Adrenal gland (tissue), 12 donors: Measurements from ENCODE around the gene KRTAP19-7. TPM values are rescaled to one million over a fixed set of nuclear protein-coding genes. Genes with fewer than 3 reads are reported as not detected.

ENCODE experiments used
- DNase-seq, 7 donors: peaks; one replicate each; pipeline ENCODE4 v3.0.0-alpha.2; 2019 to 2020
- H3K27ac ChIP-seq, 5 donors: fragments of 200-600 bp; sonication (generic) in 4 of 5; 1 replicate in 3 of 5; 2 replicates in 2 of 5; pipeline versions ENCODE4 v1.5.1 to v1.8.0; 2016 to 2020; ENCODE audit warnings: mild to moderate bottlenecking in 1 of 5
- H3K27me3 ChIP-seq: fragments of 200-600 bp; 2 replicates; pipeline ENCODE4 v1.8.0; 2021
- H3K36me3 ChIP-seq, 2 donors: fragments of 200-600 bp; replicated peaks in 1 of 2; 1 replicate in 1 of 2; 2 replicates in 1 of 2; pipeline versions ENCODE4 v1.5.1 to v1.8.0; 2018 to 2022
- H3K4me1 ChIP-seq, 2 donors: fragments of 200-600 bp; replicated peaks in 1 of 2; 1 replicate in 1 of 2; 2 replicates in 1 of 2; pipeline versions ENCODE4 v1.5.1 to v1.8.0; 2018 to 2021
- H3K4me3 ChIP-seq, 4 donors: fragments of 200-600 bp; sonication (generic) in 3 of 4; one replicate each; pipeline ENCODE4 v1.5.1; 2016 to 2018
- H3K9me3 ChIP-seq, 3 donors: fragments of 200-600 bp; sonication (generic) in 1 of 3; replicated peaks in 1 of 3; 1 replicate in 2 of 3; 2 replicates in 1 of 3; pipeline versions ENCODE4 v1.5.1 to v1.8.0; 2016 to 2021
- POLR2A ChIP-seq, 2 donors: fragments of 450-650 bp; IDR thresholded peaks; one replicate each; pipeline ENCODE4 v1.6.1; 2017; ENCODE audit warnings: antibody characterized with exemption in 2 of 2, mild to moderate bottlenecking in 2 of 2, moderate library complexity in 1 of 2
- WGBS, 4 donors: extraction: QIAGEN DNeasy Blood & Tissue Kit in 2 of 4; methylation state at CpG; one replicate each; pipeline versions ENCODE4 v1.1.5 to v1.1.7; 2013 to 2017; 5-methylcytosine and 5-hydroxymethylcytosine counted together
- intact Hi-C, 2 donors: fragments of 100-400 bp; cut with DNase I; formaldehyde crosslinking; loops; one replicate each; pipeline versions ENCODE4 v1.14.1 to v1.15.0; 2022 to 2023
- polyA plus RNA-seq, 3 donors: library from polyadenylated mRNA; stranded (reverse); fragments of 200-250 nt in 2 of 3; fragments of 350-450 nt in 1 of 3; fragmentation: Illumina TruSeq in 1 of 3; extraction: RNeasy Lipid Tissue Mini Kit (QIAGEN cat#74804) in 1 of 3; gene quantifications; one replicate each; pipeline ENCODE4 v1.2.3, GENCODE V29; 2013 to 2014
- total RNA-seq, 9 donors: library from RNA; depleted of rRNA in 4 of 9; stranded (reverse); fragments of >200 nt in 4 of 9; fragments of 120-200 nt in 1 of 9; fragmentation: NEBNext Ultra II Directional in 1 of 9; extraction: Animal tissue kit (Norgen Biotek cat#: 25700) in 1 of 9; gene quantifications; one replicate each; pipeline versions ENCODE4 v1.1.0 to v1.2.4, GENCODE V29; 2013 to 2023
- TF ChIP-seq, protein P1 (sequence below), 6 experiments: fragments of 450-650 bp in 4 of 6; fragments of 200-600 bp in 2 of 6; sonication (generic) in 1 of 6; IDR thresholded peaks; 1 replicate in 5 of 6; 2 replicates in 1 of 6; pipeline versions ENCODE4 v1.5.1 to v1.8.0; 2016 to 2021; ENCODE audit warnings: antibody characterized with exemption in 6 of 6, mild to moderate bottlenecking in 2 of 6, moderate library complexity in 1 of 6
- donor health status: healthy with polysubstance abuse.
- donor health status: Bipolar disorder and iron deficiency.
- donor health status: DM: yes; HTN: yes; CAD: no.
- donor health status: DM: no; HTN: no; CAD: no.
- donor health status: DM: no; HTN: no; CAD: no.
- donor health status: DM: yes; HTN: yes; CAD: no.

Gene KRTAP19-7
- total and polyA plus RNA-seq, 12 donors = not detected

DNA sequence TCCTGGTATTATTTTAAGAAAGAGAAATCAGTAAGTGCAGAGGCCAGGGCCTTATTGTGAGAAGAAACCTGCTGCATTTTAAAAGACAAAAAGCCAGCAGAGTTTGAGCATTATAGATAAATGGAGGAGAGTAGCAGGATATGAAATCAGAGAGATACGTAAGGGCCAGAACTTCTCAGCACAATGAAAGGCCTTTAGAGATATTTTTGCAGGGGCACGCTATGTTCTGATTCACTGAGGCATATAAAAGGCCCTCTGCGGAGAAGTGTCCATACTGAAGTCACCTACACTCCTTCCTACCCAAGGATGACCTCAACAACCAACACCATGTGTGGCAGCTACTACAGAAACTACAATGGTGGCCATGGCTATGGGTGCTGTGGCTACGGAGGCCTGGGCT lies 31.0 kb upstream of the KRTAP19-7 start, which contains the start of gene KRTAP6-3:
KRTAP6-3 (plus strand) TSS at position 301 of the 400 bp plus-strand sequence; CDS start at position 307, 6 bp downstream.
- no peak within 1 kb of the TSS for H3K4me3 ChIP-seq
- H3K36me3 ChIP-seq = no peaks in the 10 kb centered on the region
- TF ChIP-seq POLR2A (IDR thresholded peaks at IDR 0.05) = no peak
- TF ChIP-seq, protein P1, sequence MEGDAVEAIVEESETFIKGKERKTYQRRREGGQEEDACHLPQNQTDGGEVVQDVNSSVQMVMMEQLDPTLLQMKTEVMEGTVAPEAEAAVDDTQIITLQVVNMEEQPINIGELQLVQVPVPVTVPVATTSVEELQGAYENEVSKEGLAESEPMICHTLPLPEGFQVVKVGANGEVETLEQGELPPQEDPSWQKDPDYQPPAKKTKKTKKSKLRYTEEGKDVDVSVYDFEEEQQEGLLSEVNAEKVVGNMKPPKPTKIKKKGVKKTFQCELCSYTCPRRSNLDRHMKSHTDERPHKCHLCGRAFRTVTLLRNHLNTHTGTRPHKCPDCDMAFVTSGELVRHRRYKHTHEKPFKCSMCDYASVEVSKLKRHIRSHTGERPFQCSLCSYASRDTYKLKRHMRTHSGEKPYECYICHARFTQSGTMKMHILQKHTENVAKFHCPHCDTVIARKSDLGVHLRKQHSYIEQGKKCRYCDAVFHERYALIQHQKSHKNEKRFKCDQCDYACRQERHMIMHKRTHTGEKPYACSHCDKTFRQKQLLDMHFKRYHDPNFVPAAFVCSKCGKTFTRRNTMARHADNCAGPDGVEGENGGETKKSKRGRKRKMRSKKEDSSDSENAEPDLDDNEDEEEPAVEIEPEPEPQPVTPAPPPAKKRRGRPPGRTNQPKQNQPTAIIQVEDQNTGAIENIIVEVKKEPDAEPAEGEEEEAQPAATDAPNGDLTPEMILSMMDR (IDR thresholded peaks at IDR 0.05) = no peak
- no peaks in the 10 kb centered on the region for H3K27me3 ChIP-seq
- no peak for DNase-seq
- H3K27ac ChIP-seq = no peak within 1 kb of the TSS
- no peaks in the 10 kb centered on the region for H3K4me1 ChIP-seq
- no peaks in the 10 kb centered on the region for H3K9me3 ChIP-seq
- intact Hi-C loops = no loop called here
- WGBS, 4 donors = 83 to 89% (median 88%) methylated on average over 4 of the region's 4 CpGs

DNA sequence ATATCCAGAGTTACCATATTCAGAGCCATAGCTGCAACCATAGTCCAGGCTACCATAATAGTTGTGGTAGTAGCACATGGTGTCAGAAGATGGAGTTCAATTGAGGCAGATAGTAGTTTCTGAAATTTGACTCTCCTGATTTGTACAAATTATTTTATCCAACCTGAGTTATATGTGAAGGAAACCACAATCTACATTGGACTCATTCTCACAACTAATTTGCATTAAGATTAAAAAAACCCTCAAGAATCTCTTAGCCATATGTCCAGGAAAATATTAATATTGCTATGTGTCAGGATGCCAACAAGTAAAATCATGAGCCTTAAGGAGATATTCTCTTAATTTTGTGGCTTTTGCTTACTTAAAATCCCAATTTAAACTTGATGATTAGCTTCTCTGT lies 29.2 kb upstream of the KRTAP19-7 start, which contains the start of gene KRTAP22-2:
KRTAP22-2 (minus strand) TSS at position 101 of the 400 bp plus-strand sequence.
- TF ChIP-seq, protein P1 (IDR thresholded peaks at IDR 0.05) = no peak
- TF ChIP-seq POLR2A (IDR thresholded peaks at IDR 0.05) = no peak
- DNase-seq = no peak
- H3K36me3 ChIP-seq = no peaks in the 10 kb centered on the region
- H3K27me3 ChIP-seq = no peaks in the 10 kb centered on the region
- H3K4me1 ChIP-seq = no peaks in the 10 kb centered on the region
- no peak within 1 kb of the TSS for H3K4me3 ChIP-seq
- H3K27ac ChIP-seq = no peak within 1 kb of the TSS
- intact Hi-C loops = no loop called here
- H3K9me3 ChIP-seq = no peaks in the 10 kb centered on the region

DNA sequence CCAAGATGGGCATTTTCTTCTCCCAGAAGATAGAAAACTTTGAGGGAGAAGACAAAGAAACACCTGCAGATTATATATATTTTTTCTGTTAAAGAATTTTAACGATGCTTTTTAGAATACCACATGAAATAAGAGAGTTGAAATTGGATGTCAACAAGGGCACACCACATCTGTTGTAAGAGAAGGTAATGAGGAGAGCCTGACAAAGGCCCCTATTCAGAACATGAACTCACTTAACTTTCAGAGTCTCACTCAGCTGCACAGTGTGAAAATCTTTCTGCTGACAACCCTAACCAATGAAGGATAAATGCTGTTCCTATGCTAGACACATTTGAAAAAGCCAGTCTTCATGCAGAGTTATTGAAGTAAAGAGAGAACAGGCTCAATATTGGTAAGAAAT lies 21.8 kb upstream of the KRTAP19-7 start:
- TF ChIP-seq, protein P1 (IDR thresholded peaks at IDR 0.05) = no peak
- no peak for TF ChIP-seq POLR2A (IDR thresholded peaks at IDR 0.05)
- intact Hi-C loops = no loop called here

DNA sequence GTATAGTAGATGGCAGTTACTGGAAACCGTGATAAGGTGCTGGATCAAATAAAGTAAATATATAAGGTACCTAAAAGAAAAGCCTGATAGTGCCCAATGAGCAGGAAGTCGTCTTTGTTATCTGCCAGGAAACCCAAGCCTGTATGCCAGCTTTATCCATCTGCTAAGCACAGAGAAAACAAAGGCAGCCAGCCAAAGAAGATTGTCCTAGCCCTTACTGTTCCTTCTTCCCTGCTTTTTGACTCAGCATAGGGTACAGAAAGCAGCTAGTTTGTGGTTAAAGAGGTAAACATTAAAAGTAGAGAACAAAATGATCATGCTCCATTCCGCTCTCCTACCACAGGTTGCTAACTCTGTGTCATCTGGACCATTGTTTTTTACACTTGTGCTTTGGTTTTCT lies 19.0 kb upstream of the KRTAP19-7 start:
- H3K27ac ChIP-seq = no peak overlapping the region
- intact Hi-C loops = no loop called here
- no peaks in the 10 kb centered on the region for H3K9me3 ChIP-seq
- H3K4me3 ChIP-seq = no peak overlapping the region
- WGBS, 4 donors = 59 to 73% (median 66%) methylated on average over 3 of the region's 3 CpGs
- no peak for TF ChIP-seq POLR2A (IDR thresholded peaks at IDR 0.05)
- TF ChIP-seq, protein P1 (IDR thresholded peaks at IDR 0.05) = no peak
- H3K4me1 ChIP-seq = no peaks in the 10 kb centered on the region
- H3K27me3 ChIP-seq = no peaks in the 10 kb centered on the region
- no peak for DNase-seq
- H3K36me3 ChIP-seq = no peaks in the 10 kb centered on the region

More for the DNA sequence above, 21.8 kb upstream of the KRTAP19-7 start:
- Histone ChIP-seq H3K9me3 (no peaks in the 10 kb centered on the region), H3K27ac (no peak overlapping the region), H3K36me3 (no peaks in the 10 kb centered on the region), H3K4me3 (no peak overlapping the region), H3K27me3 (no peaks in the 10 kb centered on the region), H3K4me1 (no peaks in the 10 kb centered on the region)
- DNase-seq = no peak
- 52 to 69% (median 61%) methylated on average over 1 of the region's 1 CpG for WGBS, 4 donors
